Spleen (tissue), 7 donors: ENCODE measurements around the gene SDC1.

Source experiments
- POLR2A ChIP-seq, 3 donors: fragments of 450-650 bp; IDR thresholded peaks; one replicate each; pipeline ENCODE4 v1.5.1; 2017; ENCODE audit warnings: antibody characterized with exemption in 3 of 3, mild to moderate bottlenecking in 1 of 3
- TF ChIP-seq, protein P1 (sequence below), 11 experiments: fragments of 200-600 bp in 7 of 11; fragments of 450-650 bp in 4 of 11; sonication (generic) in 4 of 11; IDR thresholded peaks in 8 of 11; conservative IDR thresholded peaks in 3 of 11; 1 replicate in 7 of 11; 2 replicates in 4 of 11; pipeline versions ENCODE4 v1.4.0 to v1.8.0; 2016 to 2021; ENCODE audit warnings: antibody characterized with exemption in 11 of 11, inconsistent platforms in 4 of 11, mild to moderate bottlenecking in 1 of 11
- donor health status: DM: no; HTN: no; CAD: no; lungs with moderate emphysema.
- donor health status: DM: no; HTN: no; CAD: no.
- donor health status: DM: no; HTN: no; CAD: no.

DNA sequence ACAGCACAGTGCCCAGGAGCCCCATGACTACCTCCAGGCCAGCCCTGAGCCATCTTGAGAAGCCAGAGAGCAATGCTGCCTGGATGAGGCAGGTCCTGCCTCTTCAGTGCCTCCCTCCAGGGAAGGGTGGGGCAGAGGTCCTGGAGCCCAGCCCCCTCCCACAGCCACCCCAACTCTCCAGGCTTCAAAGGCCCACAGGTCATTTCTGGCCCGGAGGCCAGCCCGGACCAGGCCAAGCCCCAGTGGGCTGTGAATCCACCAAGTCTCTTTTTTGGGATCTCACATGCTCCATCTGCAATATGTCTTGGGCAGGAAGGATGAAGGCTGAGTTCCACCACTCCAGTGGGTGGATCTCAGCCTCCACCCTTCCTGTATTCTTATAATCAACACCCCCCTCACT lies 36.7 kb downstream of the SDC1 start:
- TF ChIP-seq, protein P1, sequence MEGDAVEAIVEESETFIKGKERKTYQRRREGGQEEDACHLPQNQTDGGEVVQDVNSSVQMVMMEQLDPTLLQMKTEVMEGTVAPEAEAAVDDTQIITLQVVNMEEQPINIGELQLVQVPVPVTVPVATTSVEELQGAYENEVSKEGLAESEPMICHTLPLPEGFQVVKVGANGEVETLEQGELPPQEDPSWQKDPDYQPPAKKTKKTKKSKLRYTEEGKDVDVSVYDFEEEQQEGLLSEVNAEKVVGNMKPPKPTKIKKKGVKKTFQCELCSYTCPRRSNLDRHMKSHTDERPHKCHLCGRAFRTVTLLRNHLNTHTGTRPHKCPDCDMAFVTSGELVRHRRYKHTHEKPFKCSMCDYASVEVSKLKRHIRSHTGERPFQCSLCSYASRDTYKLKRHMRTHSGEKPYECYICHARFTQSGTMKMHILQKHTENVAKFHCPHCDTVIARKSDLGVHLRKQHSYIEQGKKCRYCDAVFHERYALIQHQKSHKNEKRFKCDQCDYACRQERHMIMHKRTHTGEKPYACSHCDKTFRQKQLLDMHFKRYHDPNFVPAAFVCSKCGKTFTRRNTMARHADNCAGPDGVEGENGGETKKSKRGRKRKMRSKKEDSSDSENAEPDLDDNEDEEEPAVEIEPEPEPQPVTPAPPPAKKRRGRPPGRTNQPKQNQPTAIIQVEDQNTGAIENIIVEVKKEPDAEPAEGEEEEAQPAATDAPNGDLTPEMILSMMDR (IDR thresholded peaks at IDR 0.05 in 8 of 11, conservative IDR thresholded peaks at IDR 0.05 in 3 of 11), result no peak
- TF ChIP-seq POLR2A (IDR thresholded peaks at IDR 0.05), result no peak
